ENCODE data around the gene TMPRSS15.

DNA sequence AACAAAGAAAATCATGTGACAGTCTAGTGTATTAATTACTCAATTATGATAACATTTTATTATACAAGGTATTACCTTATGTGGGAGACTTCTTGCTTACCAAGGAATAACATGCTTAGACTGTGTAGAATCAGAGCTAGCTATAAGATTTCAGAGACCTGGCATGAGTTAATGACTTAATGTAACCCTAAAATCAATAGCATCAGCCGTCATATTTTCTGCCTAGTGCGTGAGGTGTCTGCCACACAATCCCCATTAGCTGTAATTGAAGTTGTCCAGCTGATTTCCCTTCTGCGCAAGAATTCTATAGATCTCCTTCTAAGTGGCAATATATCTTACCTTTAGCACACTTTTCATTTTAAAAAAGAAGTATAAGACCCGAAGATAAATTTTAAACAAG lies 130.2 kb downstream of the TMPRSS15 start:
- TF ChIP-seq, protein P1, sequence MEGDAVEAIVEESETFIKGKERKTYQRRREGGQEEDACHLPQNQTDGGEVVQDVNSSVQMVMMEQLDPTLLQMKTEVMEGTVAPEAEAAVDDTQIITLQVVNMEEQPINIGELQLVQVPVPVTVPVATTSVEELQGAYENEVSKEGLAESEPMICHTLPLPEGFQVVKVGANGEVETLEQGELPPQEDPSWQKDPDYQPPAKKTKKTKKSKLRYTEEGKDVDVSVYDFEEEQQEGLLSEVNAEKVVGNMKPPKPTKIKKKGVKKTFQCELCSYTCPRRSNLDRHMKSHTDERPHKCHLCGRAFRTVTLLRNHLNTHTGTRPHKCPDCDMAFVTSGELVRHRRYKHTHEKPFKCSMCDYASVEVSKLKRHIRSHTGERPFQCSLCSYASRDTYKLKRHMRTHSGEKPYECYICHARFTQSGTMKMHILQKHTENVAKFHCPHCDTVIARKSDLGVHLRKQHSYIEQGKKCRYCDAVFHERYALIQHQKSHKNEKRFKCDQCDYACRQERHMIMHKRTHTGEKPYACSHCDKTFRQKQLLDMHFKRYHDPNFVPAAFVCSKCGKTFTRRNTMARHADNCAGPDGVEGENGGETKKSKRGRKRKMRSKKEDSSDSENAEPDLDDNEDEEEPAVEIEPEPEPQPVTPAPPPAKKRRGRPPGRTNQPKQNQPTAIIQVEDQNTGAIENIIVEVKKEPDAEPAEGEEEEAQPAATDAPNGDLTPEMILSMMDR (IDR thresholded peaks at IDR 0.05; ENCODE audit: low read length), result no peak
- no peak for TF ChIP-seq EZH2 (IDR thresholded peaks at IDR 0.05; ENCODE audit: borderline replicate concordance, low read length)

All from OCI-LY1 (cell line).